Measurements from ENCODE around the gene CYP4A11.
"Not testable (repeated sequence)": the region's sequence is repeated elsewhere in the genome, so short reads cannot be mapped to it uniquely, and the experiment has no call there.

Gene CYP4A11, protein sequence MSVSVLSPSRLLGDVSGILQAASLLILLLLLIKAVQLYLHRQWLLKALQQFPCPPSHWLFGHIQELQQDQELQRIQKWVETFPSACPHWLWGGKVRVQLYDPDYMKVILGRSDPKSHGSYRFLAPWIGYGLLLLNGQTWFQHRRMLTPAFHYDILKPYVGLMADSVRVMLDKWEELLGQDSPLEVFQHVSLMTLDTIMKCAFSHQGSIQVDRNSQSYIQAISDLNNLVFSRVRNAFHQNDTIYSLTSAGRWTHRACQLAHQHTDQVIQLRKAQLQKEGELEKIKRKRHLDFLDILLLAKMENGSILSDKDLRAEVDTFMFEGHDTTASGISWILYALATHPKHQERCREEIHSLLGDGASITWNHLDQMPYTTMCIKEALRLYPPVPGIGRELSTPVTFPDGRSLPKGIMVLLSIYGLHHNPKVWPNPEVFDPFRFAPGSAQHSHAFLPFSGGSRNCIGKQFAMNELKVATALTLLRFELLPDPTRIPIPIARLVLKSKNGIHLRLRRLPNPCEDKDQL

DNA sequence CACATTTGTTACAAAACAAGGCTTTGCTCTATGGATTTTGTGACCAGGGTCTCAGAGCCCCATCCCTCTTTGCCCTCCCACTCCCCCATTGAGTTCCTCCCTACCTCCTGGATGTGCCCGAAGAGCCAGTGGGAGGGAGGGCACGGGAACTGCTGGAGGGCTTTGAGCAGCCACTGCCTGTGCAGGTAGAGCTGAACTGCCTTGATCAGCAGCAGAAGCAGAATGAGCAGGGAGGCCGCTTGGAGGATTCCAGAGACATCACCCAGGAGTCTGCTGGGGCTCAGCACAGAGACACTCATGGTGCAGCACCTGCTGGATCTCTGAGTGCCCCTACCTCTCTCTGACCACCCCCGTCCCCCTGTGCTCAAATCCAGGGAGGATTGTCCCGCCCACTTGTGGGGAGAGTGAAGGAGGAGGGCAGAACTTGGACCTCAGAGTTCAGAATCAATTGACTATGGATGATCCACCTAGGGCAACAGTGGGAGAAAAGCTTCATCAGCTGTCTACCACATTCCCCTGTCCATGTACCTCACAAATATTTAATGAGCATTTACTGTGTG is at the start of gene CYP4A11:
Gene CYP4A11 (minus strand): TSS at position 342 of the 560 bp plus-strand sequence. CDS start 43 bp downstream, at position 299.
- TF ChIP-seq, protein P1, sequence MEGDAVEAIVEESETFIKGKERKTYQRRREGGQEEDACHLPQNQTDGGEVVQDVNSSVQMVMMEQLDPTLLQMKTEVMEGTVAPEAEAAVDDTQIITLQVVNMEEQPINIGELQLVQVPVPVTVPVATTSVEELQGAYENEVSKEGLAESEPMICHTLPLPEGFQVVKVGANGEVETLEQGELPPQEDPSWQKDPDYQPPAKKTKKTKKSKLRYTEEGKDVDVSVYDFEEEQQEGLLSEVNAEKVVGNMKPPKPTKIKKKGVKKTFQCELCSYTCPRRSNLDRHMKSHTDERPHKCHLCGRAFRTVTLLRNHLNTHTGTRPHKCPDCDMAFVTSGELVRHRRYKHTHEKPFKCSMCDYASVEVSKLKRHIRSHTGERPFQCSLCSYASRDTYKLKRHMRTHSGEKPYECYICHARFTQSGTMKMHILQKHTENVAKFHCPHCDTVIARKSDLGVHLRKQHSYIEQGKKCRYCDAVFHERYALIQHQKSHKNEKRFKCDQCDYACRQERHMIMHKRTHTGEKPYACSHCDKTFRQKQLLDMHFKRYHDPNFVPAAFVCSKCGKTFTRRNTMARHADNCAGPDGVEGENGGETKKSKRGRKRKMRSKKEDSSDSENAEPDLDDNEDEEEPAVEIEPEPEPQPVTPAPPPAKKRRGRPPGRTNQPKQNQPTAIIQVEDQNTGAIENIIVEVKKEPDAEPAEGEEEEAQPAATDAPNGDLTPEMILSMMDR (IDR thresholded peaks at IDR 0.05; ENCODE audit: low read depth, low read length): no peak
- no peak within 1 kb of the TSS for H3K4me3 ChIP-seq (replicated peaks in 1 of 2; ENCODE audit: low read depth in 2 of 2, low read length in 2 of 2)
- no peak for DNase-seq (ENCODE audit: low read depth in 2 of 2)

DNA sequence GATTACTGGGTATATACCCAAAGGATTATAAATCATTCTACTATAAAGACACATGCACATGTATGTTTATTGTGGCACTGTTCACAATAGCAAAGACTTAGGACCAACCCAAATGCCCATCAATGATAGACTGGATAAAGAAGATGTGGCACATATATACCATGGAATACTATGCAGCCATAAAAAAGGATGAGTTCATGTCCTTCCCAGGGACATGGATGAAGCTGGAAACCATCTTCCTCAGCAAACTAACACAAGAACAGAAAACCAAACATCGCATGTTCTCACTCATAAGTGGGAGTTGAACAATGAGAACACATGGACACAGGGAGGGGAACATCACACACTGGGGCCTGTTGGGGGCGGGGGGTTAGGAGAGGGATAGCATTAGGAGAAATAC is 49.3 kb upstream of the CYP4A11 start:
- not testable (repeated sequence) for H3K4me3 ChIP-seq (replicated peaks in 1 of 2; ENCODE audit: low read depth in 2 of 2, low read length in 2 of 2); DNase-seq (ENCODE audit: low read depth in 2 of 2)

DNA sequence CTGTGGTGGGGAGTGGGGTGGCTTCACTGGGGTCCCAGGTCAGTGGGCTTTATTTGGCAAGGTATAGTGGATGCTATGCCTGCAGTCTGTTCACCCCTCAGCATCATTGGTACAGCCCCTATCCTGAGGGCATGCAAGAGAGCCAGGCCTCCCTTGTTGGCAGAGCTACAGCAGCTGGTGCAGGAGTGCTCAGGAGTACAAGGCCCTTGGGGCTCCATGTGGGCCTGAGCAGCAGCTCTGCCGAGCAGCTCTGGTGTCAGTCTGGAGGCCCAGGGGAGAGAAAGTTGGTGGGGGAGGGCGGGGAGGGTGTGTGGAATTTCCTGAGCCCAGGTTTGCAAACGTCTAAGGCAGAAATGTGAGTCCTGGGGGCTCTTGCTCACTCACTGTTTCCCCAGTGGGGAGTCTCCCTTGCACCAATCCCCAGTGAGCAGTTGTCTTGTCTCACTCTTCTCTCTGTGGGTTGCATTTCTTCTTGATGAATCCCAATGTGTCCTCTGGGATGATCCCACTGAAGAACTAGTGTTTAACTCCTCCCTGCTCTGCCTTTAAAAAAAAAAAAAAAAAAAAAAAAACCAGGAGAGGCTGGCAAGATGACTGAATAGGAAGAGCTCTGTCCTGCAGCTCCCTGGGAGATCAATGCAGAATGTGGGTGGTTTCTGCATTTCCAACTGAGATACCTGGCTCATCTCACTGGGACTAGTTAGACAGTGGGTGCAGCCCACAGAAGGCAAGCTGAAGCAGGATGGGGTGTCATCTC is 42.7 kb upstream of the CYP4A11 start:
- TF ChIP-seq, protein P1 (IDR thresholded peaks at IDR 0.05; ENCODE audit: low read depth, low read length): no peak
- H3K4me3 ChIP-seq (replicated peaks in 1 of 2; ENCODE audit: low read depth in 2 of 2, low read length in 2 of 2): no peak overlapping the region
- DNase-seq (ENCODE audit: low read depth in 2 of 2): no peak

DNA sequence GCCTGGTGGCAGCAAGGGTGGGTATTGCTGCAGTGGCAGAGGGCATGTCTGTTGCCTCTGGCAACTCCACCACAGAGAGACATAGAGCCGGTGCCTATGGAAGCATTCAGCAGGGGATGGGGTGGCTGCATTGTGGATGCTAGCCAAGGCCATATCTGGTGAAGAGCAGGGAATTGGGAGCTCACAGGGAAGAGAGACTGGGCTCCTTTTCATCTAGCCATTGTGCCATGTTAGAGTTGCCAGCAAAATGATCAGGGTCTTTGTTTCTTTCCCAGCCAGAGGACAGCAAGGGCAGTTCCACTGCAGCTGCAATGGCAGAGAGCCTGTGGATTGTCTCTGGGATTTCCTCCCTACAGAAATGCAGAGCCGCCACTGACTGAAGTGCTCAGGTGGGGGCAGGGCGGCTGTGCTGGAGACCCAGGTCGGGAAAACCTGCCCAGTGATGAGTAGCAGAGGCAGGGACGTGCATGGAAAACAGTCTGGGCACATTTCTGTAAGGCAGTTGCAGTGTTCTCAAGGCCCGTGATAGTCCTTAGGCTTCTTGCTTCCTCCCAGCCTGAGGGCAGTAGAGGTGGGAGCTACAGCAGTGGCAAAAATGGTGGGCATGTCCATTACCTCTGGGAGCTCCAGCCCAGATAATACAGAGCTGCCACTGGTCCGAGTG is 42.0 kb upstream of the CYP4A11 start:
- H3K4me3 ChIP-seq (replicated peaks in 1 of 2; ENCODE audit: low read depth in 2 of 2, low read length in 2 of 2): no peak overlapping the region
- DNase-seq (ENCODE audit: low read depth in 2 of 2): no peak
- TF ChIP-seq, protein P1 (IDR thresholded peaks at IDR 0.05; ENCODE audit: low read depth, low read length): no peak

DNA sequence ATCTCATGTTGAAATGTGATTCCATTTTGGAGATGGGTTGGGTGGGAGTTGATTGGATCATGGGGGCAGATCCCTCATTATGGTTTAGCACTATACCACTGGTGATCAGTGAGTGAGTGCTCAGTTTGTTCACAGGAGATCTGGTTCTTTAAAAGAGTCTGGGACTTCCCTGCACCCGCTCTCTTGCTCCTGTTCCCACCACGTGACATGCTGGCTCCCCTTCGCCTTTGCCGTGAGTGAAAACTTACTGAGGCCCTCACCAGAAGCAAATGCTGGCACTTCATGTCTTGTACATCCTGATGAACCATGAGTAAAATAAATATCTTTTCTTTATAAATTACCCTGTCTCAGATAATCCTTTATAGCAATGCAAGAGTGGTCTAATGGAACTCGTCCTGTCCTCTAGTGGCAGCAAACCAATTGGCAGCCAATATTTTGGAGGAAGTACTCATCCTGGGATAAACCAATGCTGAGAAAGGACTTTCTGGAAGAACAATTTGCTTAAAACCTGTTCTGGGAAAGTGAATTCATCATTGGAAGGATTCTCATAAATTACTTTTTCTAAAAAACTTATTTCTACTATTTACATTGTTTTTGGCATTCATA is 27.8 kb upstream of the CYP4A11 start:
- H3K4me3 ChIP-seq (replicated peaks in 1 of 2; ENCODE audit: low read depth in 2 of 2, low read length in 2 of 2): no peak overlapping the region
- TF ChIP-seq, protein P1 (IDR thresholded peaks at IDR 0.05; ENCODE audit: low read depth, low read length): no peak
- DNase-seq (ENCODE audit: low read depth in 2 of 2): no peak

DNA sequence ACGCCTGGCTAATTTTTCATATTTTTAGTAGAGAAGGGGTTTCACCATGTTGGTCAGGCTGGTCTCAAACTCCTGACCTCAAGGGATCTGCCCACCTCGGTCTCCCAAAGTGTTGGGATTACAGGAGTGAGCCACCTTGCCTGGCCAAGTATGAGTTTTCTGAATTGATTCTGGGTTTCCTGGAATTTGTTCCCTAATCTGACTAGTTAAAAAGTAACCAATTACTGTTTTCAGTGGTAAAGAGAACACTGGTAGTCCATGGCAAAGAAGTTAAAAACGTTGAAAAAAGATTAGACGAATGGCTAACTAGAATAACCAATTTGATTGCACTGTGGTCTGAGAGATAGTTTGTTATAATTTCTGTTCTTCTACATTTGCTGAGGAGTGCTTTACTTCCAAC is 21.0 kb upstream of the CYP4A11 start:
- not testable (repeated sequence) for DNase-seq (ENCODE audit: low read depth in 2 of 2); H3K4me3 ChIP-seq (replicated peaks in 1 of 2; ENCODE audit: low read depth in 2 of 2, low read length in 2 of 2)

DNA sequence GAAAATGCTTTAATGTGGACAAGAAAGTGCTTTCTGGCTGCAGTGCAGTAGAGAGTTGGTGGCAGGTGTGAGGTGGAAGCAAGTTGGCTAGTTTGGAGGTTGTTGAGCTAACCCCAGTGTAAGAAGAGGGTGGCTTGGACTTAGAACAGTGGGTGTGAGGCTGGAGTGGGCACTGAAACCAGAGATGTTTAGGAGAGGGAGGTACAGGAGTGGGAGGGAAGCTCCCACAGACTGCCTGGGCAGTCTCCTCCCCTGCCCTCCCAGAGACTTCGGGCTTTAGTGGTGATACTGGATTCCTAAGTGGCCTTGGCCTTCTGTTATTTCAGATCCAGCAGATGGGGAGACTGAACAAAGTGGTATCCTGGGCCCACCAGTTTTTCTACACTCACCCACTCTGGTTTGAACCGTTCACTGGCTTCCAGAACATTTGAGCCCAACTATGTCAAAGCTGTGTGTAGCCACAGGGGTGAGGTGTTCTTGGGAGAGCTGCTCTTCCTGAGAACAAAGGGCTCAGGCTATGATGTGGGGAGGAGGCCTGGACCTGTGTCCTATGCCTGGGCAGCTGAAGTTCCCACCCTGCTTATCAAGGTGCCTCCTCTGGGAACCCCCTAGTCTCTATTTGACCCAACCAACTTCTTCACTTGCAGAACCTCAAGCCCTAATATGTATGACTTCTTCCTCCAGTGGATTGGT is 19.9 kb upstream of the CYP4A11 start:
- TF ChIP-seq, protein P1 (IDR thresholded peaks at IDR 0.05; ENCODE audit: low read depth, low read length): no peak
- no peak overlapping the region for H3K4me3 ChIP-seq (replicated peaks in 1 of 2; ENCODE audit: low read depth in 2 of 2, low read length in 2 of 2)
- no peak for DNase-seq (ENCODE audit: low read depth in 2 of 2)

Measured in cardiac fibroblast (primary cell).